HCT116 (cell line): Measurements from ENCODE around the gene PRPF31. TPM values are rescaled to one million over a fixed set of nuclear protein-coding genes. Genes with fewer than 3 reads are reported as not detected.

Experiments used
- ATAC-seq: fragments of 200-7000 bp; cut with Tn5 transposase; 2 replicates; pipeline ENCODE4 v1.9.1; 2020; ENCODE audit warnings: mild to moderate bottlenecking, moderate library complexity
- BruUV-seq: library from RNA; stranded (reverse); fragments of 400-500 nt; replicated peaks from 2 replicates; lab custom pipeline; 2021; lab: Mats Ljungman, UMichigan
- CTCF ChIA-PET: fragments of 300-600 bp; sonication (Branson Sonifier 250); formaldehyde crosslinking; loops from one replicate; lab custom pipeline; 2021; ENCODE audit warnings: antibody characterized with exemption; lab: Charles Lee
- POLR2A ChIA-PET: fragments of 300-600, 350-600 bp; sonication (Branson Sonifier 250); formaldehyde crosslinking; loops from one replicate; lab custom pipeline; 2021; ENCODE audit warnings: antibody characterized with exemption; lab: Charles Lee
- RAD21 ChIA-PET, 2 experiments: fragments of 300-600 bp; sonication (Branson Sonifier 250); formaldehyde crosslinking; loops; one replicate each; lab custom pipeline; 2023; ENCODE audit warnings: low total read pairs in 2 of 2; ENCODE audit not compliant: uncharacterized antibody in 2 of 2, unreplicated experiment in 2 of 2, low non-redundant PET in 1 of 2; lab: Charles Lee
- DNase-seq: peaks from one replicate; pipeline ENCODE4 v3.0.0-alpha.2; 2010; ENCODE audit warnings: low read depth, low spot score
- H2AFZ ChIP-seq: fragments of 200-600 bp; shearing (Covaris generic), sonication (generic); 2 replicates; pipeline ENCODE4 v1.6.1; 2017; ENCODE audit warnings: low read depth, mixed run types, mixed read lengths, antibody characterized with exemption, low read length; ENCODE audit not compliant: poor library complexity, severe bottlenecking
- H3K27ac ChIP-seq: 2 replicates; pipeline ENCODE4 v1.5.1; 2012; ENCODE audit warnings: low read depth, low read length
- H3K27me3 ChIP-seq: fragments of 200-600 bp; sonication (generic); 2 replicates; pipeline ENCODE4 v1.6.1; 2016; ENCODE audit warnings: mixed run types, low read length, mixed read lengths; ENCODE audit not compliant: insufficient read depth
- H3K36me3 ChIP-seq, 2 experiments: fragments of 200-500 bp in 1 of 2; fragments of 200-600 bp in 1 of 2; sonication (Bioruptor generic) in 1 of 2; sonication (generic) in 1 of 2; 2 replicates each; pipeline versions ENCODE4 v1.5.1 to v1.6.1; 2014 to 2016; ENCODE audit warnings: low read length in 2 of 2, inconsistent platforms in 1 of 2, mixed read lengths in 1 of 2, mixed run types in 1 of 2; ENCODE audit not compliant: insufficient read depth in 2 of 2, control insufficient read depth in 1 of 2
- H3K4me1 ChIP-seq, 2 experiments: fragments of 200-600 bp in 1 of 2; sonication (generic) in 1 of 2; 2 replicates each; pipeline versions ENCODE4 v1.5.1 to v1.6.1; 2012 to 2017; ENCODE audit warnings: low read length in 2 of 2, inconsistent platforms in 1 of 2, mild to moderate bottlenecking in 1 of 2, mixed read lengths in 1 of 2, mixed run types in 1 of 2, moderate library complexity in 1 of 2; ENCODE audit not compliant: insufficient read depth in 2 of 2, control insufficient read depth in 1 of 2
- H3K4me2 ChIP-seq: fragments of 200-600 bp; sonication (generic); 2 replicates; pipeline ENCODE4 v1.6.1; 2017; ENCODE audit warnings: mixed run types, low read length, mixed read lengths
- H3K4me3 ChIP-seq, 2 experiments: fragments of 200-600 bp in 1 of 2; sonication (generic) in 1 of 2; replicated peaks in 1 of 2; 2 replicates each; pipeline ENCODE4 v1.5.1; 2011 to 2016; ENCODE audit warnings: low read length in 2 of 2, control low read depth in 1 of 2, low read depth in 1 of 2, mild to moderate bottlenecking in 1 of 2, mixed read lengths in 1 of 2, mixed run types in 1 of 2
- H3K79me2 ChIP-seq: fragments of 200-600 bp; sonication (generic); 2 replicates; pipeline ENCODE4 v1.6.1; 2017; ENCODE audit warnings: mild to moderate bottlenecking, mixed run types, low read length, moderate library complexity, mixed read lengths; ENCODE audit not compliant: insufficient read depth
- H3K9ac ChIP-seq: fragments of 200-600 bp; sonication (generic); 2 replicates; pipeline ENCODE4 v1.6.1; 2016; ENCODE audit warnings: low read length, mixed read lengths
- H3K9me2 ChIP-seq: fragments of 200-600 bp; sonication (generic), shearing (Covaris generic); 2 replicates; pipeline ENCODE4 v1.6.1; 2017; ENCODE audit warnings: mixed run types, mild to moderate bottlenecking, moderate library complexity; ENCODE audit not compliant: insufficient read depth
- H3K9me3 ChIP-seq, 2 experiments: fragments of 200-500 bp in 1 of 2; fragments of 200-600 bp in 1 of 2; sonication (Bioruptor generic) in 1 of 2; sonication (generic) in 1 of 2; 2 replicates each; pipeline ENCODE4 v1.6.1; 2014 to 2017; ENCODE audit warnings: low read length in 2 of 2, mixed read lengths in 2 of 2, inconsistent platforms in 1 of 2, low read depth in 1 of 2, mild to moderate bottlenecking in 1 of 2, mixed run types in 1 of 2, moderate library complexity in 1 of 2; ENCODE audit not compliant: control insufficient read depth in 1 of 2, insufficient read depth in 1 of 2
- H4K20me1 ChIP-seq: fragments of 200-600 bp; sonication (generic), shearing (Covaris generic); 2 replicates; pipeline ENCODE4 v1.6.1; 2017; ENCODE audit warnings: mixed run types, mild to moderate bottlenecking, moderate library complexity; ENCODE audit not compliant: insufficient read depth
- CBX3 ChIP-seq: IDR thresholded peaks from 2 replicates; pipeline ENCODE4 v1.6.1; 2012; ENCODE audit warnings: low read depth
- EZH2phosphoT487 ChIP-seq: fragments of 200-600 bp; IDR thresholded peaks from 2 replicates; pipeline ENCODE4 v1.6.1; 2018; ENCODE audit warnings: antibody characterized with exemption, borderline replicate concordance
- FOSL1 ChIP-seq: IDR thresholded peaks from 2 replicates; pipeline ENCODE4 v1.6.1; 2012; ENCODE audit warnings: low read depth
- intact Hi-C: fragments of 100-400 bp; cut with micrococcal nuclease; formaldehyde crosslinking; loops from 2 replicates; pipeline ENCODE4 v1.10.0; 2022
- total RNA-seq: library from RNA; stranded (reverse); gene quantifications from one replicate; pipeline ENCODE4 v1.2.1, GENCODE V29; 2021; ENCODE audit not compliant: unreplicated experiment
- TF ChIP-seq, protein P1 (sequence below): IDR thresholded peaks from 2 replicates; pipeline ENCODE4 v1.6.1; 2012
- TF ChIP-seq, protein P2 (sequence below): IDR thresholded peaks from 2 replicates; pipeline ENCODE4 v1.6.1; 2011; ENCODE audit warnings: mild to moderate bottlenecking, low read length, moderate library complexity; ENCODE audit not compliant: insufficient replicate concordance; ENCODE audit errors: extremely low read depth
- TF ChIP-seq, protein P3 (sequence below): IDR thresholded peaks from 2 replicates; pipeline ENCODE4 v1.6.1; 2012; ENCODE audit warnings: low read depth

Gene PRPF31
- total RNA-seq, 1 experiment from 2014 or later = 99.0 TPM

DNA sequence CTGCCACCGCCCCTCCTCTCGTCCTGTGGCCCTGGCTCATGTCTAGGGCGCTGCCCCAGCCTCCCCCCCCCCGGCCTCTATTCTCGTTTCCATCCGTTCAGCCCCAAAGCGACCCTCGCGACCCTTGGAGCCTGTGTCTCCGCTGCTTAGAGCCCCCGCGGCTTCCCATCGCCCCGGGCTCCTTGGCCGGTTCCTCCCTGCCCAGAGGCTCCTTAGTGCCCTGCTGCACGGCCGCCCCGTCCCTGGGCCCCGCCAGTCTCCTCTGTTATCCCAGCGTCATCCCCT is 12.8 kb downstream of the PRPF31 start:
- no peaks in the 10 kb centered on the region for H4K20me1 ChIP-seq
- no peak for DNase-seq
- peaks cover 25 to 41% of the 10 kb centered on the region in 2 experiments; a peak in 3 of 4 replicates for H3K36me3 ChIP-seq
- BruUV-seq = no TSS peak
- no peak overlapping the region for H3K4me2 ChIP-seq
- no peak for TF ChIP-seq EZH2phosphoT487
- TF ChIP-seq, protein P1, sequence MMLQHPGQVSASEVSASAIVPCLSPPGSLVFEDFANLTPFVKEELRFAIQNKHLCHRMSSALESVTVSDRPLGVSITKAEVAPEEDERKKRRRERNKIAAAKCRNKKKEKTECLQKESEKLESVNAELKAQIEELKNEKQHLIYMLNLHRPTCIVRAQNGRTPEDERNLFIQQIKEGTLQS = no peak
- TF ChIP-seq, protein P2, sequence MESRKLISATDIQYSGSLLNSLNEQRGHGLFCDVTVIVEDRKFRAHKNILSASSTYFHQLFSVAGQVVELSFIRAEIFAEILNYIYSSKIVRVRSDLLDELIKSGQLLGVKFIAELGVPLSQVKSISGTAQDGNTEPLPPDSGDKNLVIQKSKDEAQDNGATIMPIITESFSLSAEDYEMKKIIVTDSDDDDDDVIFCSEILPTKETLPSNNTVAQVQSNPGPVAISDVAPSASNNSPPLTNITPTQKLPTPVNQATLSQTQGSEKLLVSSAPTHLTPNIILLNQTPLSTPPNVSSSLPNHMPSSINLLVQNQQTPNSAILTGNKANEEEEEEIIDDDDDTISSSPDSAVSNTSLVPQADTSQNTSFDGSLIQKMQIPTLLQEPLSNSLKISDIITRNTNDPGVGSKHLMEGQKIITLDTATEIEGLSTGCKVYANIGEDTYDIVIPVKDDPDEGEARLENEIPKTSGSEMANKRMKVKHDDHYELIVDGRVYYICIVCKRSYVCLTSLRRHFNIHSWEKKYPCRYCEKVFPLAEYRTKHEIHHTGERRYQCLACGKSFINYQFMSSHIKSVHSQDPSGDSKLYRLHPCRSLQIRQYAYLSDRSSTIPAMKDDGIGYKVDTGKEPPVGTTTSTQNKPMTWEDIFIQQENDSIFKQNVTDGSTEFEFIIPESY = no peak
- TF ChIP-seq FOSL1 = no peak
- TF ChIP-seq, protein P3, sequence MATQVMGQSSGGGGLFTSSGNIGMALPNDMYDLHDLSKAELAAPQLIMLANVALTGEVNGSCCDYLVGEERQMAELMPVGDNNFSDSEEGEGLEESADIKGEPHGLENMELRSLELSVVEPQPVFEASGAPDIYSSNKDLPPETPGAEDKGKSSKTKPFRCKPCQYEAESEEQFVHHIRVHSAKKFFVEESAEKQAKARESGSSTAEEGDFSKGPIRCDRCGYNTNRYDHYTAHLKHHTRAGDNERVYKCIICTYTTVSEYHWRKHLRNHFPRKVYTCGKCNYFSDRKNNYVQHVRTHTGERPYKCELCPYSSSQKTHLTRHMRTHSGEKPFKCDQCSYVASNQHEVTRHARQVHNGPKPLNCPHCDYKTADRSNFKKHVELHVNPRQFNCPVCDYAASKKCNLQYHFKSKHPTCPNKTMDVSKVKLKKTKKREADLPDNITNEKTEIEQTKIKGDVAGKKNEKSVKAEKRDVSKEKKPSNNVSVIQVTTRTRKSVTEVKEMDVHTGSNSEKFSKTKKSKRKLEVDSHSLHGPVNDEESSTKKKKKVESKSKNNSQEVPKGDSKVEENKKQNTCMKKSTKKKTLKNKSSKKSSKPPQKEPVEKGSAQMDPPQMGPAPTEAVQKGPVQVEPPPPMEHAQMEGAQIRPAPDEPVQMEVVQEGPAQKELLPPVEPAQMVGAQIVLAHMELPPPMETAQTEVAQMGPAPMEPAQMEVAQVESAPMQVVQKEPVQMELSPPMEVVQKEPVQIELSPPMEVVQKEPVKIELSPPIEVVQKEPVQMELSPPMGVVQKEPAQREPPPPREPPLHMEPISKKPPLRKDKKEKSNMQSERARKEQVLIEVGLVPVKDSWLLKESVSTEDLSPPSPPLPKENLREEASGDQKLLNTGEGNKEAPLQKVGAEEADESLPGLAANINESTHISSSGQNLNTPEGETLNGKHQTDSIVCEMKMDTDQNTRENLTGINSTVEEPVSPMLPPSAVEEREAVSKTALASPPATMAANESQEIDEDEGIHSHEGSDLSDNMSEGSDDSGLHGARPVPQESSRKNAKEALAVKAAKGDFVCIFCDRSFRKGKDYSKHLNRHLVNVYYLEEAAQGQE = no peak
- no peak for TF ChIP-seq CBX3
- no peaks in the 10 kb centered on the region for H3K27me3 ChIP-seq
- no peaks in the 10 kb centered on the region for H3K9me2 ChIP-seq
- ATAC-seq = no peak
- CTCF ChIA-PET = no interaction called here
- H3K4me1 ChIP-seq = peaks cover under 1 to 3% of the 10 kb centered on the region in 2 experiments; a peak in 2 of 4 replicates
- no peak overlapping the region for H3K4me3 ChIP-seq
- H3K9me3 ChIP-seq = no peaks in the 10 kb centered on the region
- H2AFZ ChIP-seq = no peak overlapping the region
- H3K27ac ChIP-seq = no peak overlapping the region
- intact Hi-C loops = no loop called here
- POLR2A ChIA-PET = no interaction called here
- RAD21 ChIA-PET = no interaction called here
- no peak overlapping the region for H3K9ac ChIP-seq
- H3K79me2 ChIP-seq = no peaks in the 10 kb centered on the region
